Upper lobe of left lung (tissue), 6 donors: ENCODE data around the gene PRSS21. TPM values are rescaled to one million over a fixed set of nuclear protein-coding genes. Genes with fewer than 3 reads are reported as not detected.

Experiments used
- ATAC-seq, 2 donors: fragments of 200-7000 bp; cut with Tn5 transposase; one replicate each; pipeline ENCODE4 v1.9.1; 2022; ENCODE audit warnings: mild to moderate bottlenecking in 2 of 2, moderate library complexity in 2 of 2; ENCODE audit not compliant: low FRiP score in 2 of 2
- DNase-seq, 2 donors: peaks; one replicate each; pipeline ENCODE4 v3.0.0-alpha.2; 2019 to 2020
- H3K27ac ChIP-seq, 4 donors: fragments of 200-600 bp; sonication (generic); one replicate each; pipeline ENCODE4 v1.5.1; 2016 to 2019
- H3K27me3 ChIP-seq, 4 donors: fragments of 200-600 bp; sonication (generic); one replicate each; pipeline ENCODE4 v1.5.1; 2017 to 2019
- H3K36me3 ChIP-seq, 4 donors: fragments of 200-600 bp; sonication (generic); one replicate each; pipeline ENCODE4 v1.5.1; 2016 to 2019
- H3K4me1 ChIP-seq, 4 donors: fragments of 200-600 bp; sonication (generic); one replicate each; pipeline ENCODE4 v1.5.1; 2018 to 2019
- H3K4me3 ChIP-seq, 4 donors: fragments of 200-600 bp; sonication (generic); one replicate each; pipeline ENCODE4 v1.5.1; 2017 to 2019; ENCODE audit warnings: mild to moderate bottlenecking in 2 of 4, moderate library complexity in 1 of 4
- H3K9me3 ChIP-seq, 4 donors: fragments of 200-600 bp; sonication (generic); one replicate each; pipeline ENCODE4 v1.5.1; 2018 to 2019
- EP300 ChIP-seq, 4 donors: sonication (generic); formaldehyde crosslinking; IDR thresholded peaks; one replicate each; pipeline ENCODE4 v1.5.1; 2017; ENCODE audit warnings: antibody characterized with exemption in 4 of 4, control low read depth in 2 of 4
- POLR2A ChIP-seq, 4 donors: fragments of 450-650 bp; IDR thresholded peaks; one replicate each; pipeline ENCODE4 v1.5.1; 2016 to 2017; ENCODE audit warnings: antibody characterized with exemption in 4 of 4, mild to moderate bottlenecking in 2 of 4
- POLR2AphosphoS5 ChIP-seq, 2 donors: sonication (generic); formaldehyde crosslinking; IDR thresholded peaks; one replicate each; pipeline ENCODE4 v1.5.1; 2017; ENCODE audit warnings: antibody characterized with exemption in 2 of 2
- WGBS, 2 donors: methylation state at CpG; one replicate each; pipeline ENCODE4 v1.1.5; 2017 to 2018; 5-methylcytosine and 5-hydroxymethylcytosine counted together
- total RNA-seq, 6 donors: library from RNA; depleted of rRNA in 4 of 6; stranded (reverse); fragments of >200 nt in 4 of 6; gene quantifications; one replicate each; pipeline versions ENCODE4 v1.1.0 to v1.2.1, GENCODE V29; 2016 to 2021
- TF ChIP-seq, protein P1 (sequence below), 6 experiments: fragments of 450-650 bp in 4 of 6; fragments of 200-600 bp in 2 of 6; sonication (generic) in 2 of 6; IDR thresholded peaks; one replicate each; pipeline ENCODE4 v1.5.1; 2016 to 2019; ENCODE audit warnings: antibody characterized with exemption in 6 of 6
- donor health status: DM: no; HTN: no; CAD: no; lungs with moderate emphysema.
- donor health status: DM: no; HTN: yes; CAD: no; lungs with severe emphysema.

Gene PRSS21
- total RNA-seq, 6 donors from 2014 or later, result 1.2 to 16.2 (median 14.5) TPM; not detected in 1

GRCh38 chr16:2819939-2820835, 3.1 kb downstream of the PRSS21 start:
- H3K9me3 ChIP-seq, result no peaks in the 10 kb centered on the region
- H3K4me3 ChIP-seq, result no peak overlapping the region
- ATAC-seq, result no peak
- no peak overlapping the region for H3K27ac ChIP-seq
- peaks cover 0 to 8% (median 0%) of the 10 kb centered on the region in 4 donors for H3K4me1 ChIP-seq
- 76 to 80% methylated on average over 2 to 17 of the region's 17 CpGs for WGBS, 2 donors
- no peaks in the 10 kb centered on the region for H3K36me3 ChIP-seq
- DNase-seq, result peak in 1 of 2 donors; percentile 57
- peaks cover 0 to 10% (median 0%) of the 10 kb centered on the region in 4 donors for H3K27me3 ChIP-seq
- no peak for TF ChIP-seq POLR2A (IDR thresholded peaks at IDR 0.05)
- TF ChIP-seq EP300 (IDR thresholded peaks at IDR 0.05), result no peak
- no peak for TF ChIP-seq POLR2AphosphoS5 (IDR thresholded peaks at IDR 0.05)
- TF ChIP-seq, protein P1, sequence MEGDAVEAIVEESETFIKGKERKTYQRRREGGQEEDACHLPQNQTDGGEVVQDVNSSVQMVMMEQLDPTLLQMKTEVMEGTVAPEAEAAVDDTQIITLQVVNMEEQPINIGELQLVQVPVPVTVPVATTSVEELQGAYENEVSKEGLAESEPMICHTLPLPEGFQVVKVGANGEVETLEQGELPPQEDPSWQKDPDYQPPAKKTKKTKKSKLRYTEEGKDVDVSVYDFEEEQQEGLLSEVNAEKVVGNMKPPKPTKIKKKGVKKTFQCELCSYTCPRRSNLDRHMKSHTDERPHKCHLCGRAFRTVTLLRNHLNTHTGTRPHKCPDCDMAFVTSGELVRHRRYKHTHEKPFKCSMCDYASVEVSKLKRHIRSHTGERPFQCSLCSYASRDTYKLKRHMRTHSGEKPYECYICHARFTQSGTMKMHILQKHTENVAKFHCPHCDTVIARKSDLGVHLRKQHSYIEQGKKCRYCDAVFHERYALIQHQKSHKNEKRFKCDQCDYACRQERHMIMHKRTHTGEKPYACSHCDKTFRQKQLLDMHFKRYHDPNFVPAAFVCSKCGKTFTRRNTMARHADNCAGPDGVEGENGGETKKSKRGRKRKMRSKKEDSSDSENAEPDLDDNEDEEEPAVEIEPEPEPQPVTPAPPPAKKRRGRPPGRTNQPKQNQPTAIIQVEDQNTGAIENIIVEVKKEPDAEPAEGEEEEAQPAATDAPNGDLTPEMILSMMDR (IDR thresholded peaks at IDR 0.05), result no peak

GRCh38 chr16:2820836-2821486, 3.9 kb downstream of the PRSS21 start:
- H3K4me1 ChIP-seq, result peaks cover 0 to 8% (median 0%) of the 10 kb centered on the region in 4 donors
- ATAC-seq, result no peak
- TF ChIP-seq, protein P1 (IDR thresholded peaks at IDR 0.05), result no peak
- no peak for TF ChIP-seq POLR2AphosphoS5 (IDR thresholded peaks at IDR 0.05)
- TF ChIP-seq EP300 (IDR thresholded peaks at IDR 0.05), result no peak
- TF ChIP-seq POLR2A (IDR thresholded peaks at IDR 0.05), result no peak
- no peak overlapping the region for H3K4me3 ChIP-seq
- H3K36me3 ChIP-seq, result no peaks in the 10 kb centered on the region
- peaks cover 0 to 10% (median 0%) of the 10 kb centered on the region in 4 donors for H3K27me3 ChIP-seq
- H3K9me3 ChIP-seq, result no peaks in the 10 kb centered on the region
- H3K27ac ChIP-seq, result no peak overlapping the region
- no peak for DNase-seq
- 66 to 73% methylated on average over 14 of the region's 14 CpGs for WGBS, 2 donors

DNA sequence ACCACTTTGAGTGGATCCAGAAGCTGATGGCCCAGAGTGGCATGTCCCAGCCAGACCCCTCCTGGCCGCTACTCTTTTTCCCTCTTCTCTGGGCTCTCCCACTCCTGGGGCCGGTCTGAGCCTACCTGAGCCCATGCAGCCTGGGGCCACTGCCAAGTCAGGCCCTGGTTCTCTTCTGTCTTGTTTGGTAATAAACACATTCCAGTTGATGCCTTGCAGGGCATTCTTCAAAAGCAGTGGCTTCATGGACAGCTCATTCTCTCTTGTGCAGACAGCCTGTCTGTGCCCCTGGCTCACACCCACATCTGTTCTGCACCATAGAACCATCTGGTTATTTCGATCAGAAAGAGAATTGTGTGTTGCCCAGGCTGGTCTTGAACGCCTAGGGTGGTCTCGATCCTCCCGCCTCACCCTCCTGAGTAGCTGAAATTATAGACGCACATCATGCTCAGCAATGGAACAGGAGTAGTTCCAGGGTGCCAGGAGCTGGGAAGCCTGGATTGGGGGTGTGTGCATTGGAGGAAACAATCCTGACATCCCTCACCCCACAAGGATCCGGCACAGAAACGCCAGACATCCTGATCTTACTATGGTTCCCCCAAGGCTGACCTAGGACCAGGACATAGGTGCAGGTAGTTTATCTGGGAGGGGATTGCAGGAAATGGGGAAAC, 4.6 kb downstream of the PRSS21 start:
- Histone ChIP-seq H3K4me1 (peaks cover 0 to 8% (median 0%) of the 10 kb centered on the region in 4 donors), H3K27me3 (peaks cover 0 to 10% (median 0%) of the 10 kb centered on the region in 4 donors), H3K27ac (no peak overlapping the region), H3K36me3 (no peaks in the 10 kb centered on the region), H3K4me3 (no peak overlapping the region), H3K9me3 (no peaks in the 10 kb centered on the region)
- ATAC-seq (no peak), DNase-seq (no peak)
- no peak for TF ChIP-seq POLR2AphosphoS5 (IDR thresholded peaks at IDR 0.05)
- TF ChIP-seq, protein P1 (IDR thresholded peaks at IDR 0.05), result no peak
- TF ChIP-seq EP300 (IDR thresholded peaks at IDR 0.05), result no peak
- no peak for TF ChIP-seq POLR2A (IDR thresholded peaks at IDR 0.05)
- WGBS, 2 donors, result 83 to 87% methylated on average over 8 to 9 of the region's 9 CpGs

GRCh38 chr16:2822158-2822495, 5.1 kb downstream of the PRSS21 start:
- no peak overlapping the region for H3K27ac ChIP-seq
- no peaks in the 10 kb centered on the region for H3K36me3 ChIP-seq
- TF ChIP-seq POLR2AphosphoS5 (IDR thresholded peaks at IDR 0.05), result no peak
- TF ChIP-seq, protein P1 (IDR thresholded peaks at IDR 0.05), result no peak
- TF ChIP-seq EP300 (IDR thresholded peaks at IDR 0.05), result no peak
- no peak for TF ChIP-seq POLR2A (IDR thresholded peaks at IDR 0.05)
- DNase-seq (no peak), ATAC-seq (no peak)
- H3K4me1 ChIP-seq, result peaks cover 0 to 4% (median 0%) of the 10 kb centered on the region in 4 donors
- 65 to 73% methylated on average over 8 of the region's 8 CpGs for WGBS, 2 donors
- H3K9me3 ChIP-seq, result no peaks in the 10 kb centered on the region
- H3K27me3 ChIP-seq, result peaks cover 0 to 5% (median 0%) of the 10 kb centered on the region in 4 donors
- no peak overlapping the region for H3K4me3 ChIP-seq
